GM19099 (cell line): Measurements from ENCODE around the gene NMRK2.

Source experiments
- POLR2A ChIP-seq: IDR thresholded peaks from 3 replicates; pipeline ENCODE4 v1.6.1; 2011; ENCODE audit warnings: low read depth; ENCODE audit not compliant: insufficient read length; ENCODE audit errors: extremely low read depth

NMRK2 gene, protein sequence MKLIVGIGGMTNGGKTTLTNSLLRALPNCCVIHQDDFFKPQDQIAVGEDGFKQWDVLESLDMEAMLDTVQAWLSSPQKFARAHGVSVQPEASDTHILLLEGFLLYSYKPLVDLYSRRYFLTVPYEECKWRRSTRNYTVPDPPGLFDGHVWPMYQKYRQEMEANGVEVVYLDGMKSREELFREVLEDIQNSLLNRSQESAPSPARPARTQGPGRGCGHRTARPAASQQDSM

DNA sequence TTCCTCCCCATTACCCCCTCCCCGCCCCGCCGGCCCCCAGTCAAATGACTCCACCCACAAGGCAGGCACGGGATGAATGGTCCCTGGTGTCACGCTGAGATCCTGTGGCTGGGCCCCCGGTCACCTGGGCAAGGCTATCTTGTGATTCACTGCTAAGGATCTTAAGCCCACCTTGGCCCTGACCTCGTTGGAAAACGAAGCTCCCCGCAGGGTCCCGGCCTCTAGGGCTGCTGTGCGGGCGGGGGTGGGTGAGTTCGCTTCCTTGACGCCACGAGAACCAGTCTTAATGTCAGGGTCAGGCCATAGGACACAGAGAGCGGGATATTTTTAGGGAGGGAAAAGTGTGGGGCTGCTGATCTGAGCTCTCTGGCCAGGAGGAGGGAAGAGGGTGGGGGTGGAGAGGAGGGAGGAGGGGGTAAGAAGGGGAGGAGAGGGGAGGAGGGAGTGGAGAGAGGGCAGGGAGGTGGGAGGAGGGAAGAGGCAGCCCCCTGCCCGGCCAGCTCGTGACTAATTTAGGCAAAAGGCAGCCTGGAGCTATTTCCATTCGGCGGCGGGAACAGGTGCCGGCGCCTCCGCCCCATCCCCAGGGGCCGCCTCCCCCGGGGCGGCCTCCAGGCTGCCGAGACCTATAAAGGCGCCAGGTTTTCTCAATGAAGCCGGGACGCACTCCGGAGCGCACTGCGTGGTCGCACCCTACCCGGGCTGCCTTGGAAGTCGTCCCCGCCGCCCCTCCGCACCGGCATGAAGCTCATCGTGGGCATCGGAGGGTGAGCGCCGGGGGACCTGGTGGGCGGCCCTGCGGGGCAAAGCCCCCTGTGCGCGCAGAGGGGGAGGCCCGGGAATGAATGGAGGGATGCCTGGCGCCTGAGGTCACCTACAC is at the start of gene NMRK2:
NMRK2 (plus strand) TSS at position 139 of the 880 bp plus-strand sequence; CDS start at position 742, 603 bp downstream.
- TF ChIP-seq POLR2A, result no peak

DNA sequence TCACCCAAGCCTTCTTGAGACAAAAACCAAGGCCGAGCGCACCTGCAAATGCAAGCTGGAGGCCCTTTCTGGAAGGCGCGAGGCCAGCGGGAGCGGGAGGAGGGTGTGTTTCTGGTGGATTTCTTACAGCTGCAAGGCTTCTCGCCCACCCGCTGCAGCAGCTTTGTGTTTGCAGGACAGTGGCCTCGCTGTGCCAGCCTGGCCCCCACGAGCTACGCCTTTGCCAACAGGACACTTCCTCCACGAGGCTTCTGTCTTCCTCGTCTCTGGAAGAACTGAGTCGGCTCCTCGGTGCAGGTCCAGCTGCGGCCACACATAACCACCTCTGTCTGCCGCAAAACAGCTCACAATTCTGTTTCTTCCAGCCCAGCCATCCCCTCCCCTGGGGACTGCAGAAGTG is 42.3 kb upstream of the NMRK2 start:
- TF ChIP-seq POLR2A, result no peak

DNA sequence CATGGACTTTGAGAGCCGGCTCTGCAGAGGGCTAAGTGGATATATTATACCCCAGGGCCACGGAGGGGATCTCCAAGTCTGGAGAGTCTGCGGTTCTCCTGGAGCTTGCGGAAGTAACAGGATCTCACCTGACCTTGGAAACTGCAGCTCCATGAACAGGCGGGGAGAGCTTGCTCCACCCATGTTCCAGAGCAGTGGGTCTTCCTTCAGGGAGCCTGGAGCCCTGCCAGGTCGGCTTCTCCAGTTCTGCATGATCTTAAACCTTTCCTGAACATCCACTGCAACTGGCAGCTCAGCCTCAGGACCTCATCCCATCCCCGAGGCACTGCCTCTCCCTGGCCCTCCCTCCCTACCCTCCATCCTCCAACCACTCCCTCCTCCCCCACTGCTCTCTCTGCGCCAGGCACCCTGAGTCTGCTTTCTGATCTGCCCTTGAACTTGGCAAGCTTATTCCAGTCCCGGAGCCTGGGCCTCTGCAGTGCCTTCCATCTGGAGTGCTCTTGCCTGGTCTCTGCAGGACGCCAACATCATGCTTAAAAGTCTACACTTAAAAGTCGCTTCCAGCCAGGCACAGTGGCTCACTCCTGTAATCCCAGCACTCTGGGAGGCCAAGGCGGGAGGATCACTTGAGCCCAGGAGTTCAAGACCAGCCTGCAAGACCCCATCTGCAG is 39.2 kb upstream of the NMRK2 start:
- TF ChIP-seq POLR2A, result no peak

DNA sequence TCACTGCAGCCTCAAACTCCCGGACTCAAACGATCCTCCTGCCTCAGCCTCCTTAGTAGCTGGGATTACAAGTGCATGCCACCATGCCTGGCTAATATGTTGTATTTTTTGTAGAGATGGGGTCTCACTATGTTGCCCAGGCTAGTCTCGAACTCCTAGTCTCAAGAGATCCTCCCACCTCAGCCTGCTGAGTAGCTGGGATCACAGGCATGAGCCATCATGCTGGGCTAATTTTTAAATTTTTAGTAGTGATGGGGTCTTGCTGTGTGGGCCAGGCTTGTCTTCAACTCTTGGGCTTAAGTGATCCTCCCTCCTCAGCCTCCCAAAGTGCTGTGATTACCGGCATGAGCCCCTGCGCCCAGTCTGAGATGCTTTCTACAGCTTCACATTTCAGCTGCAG is 37.1 kb upstream of the NMRK2 start:
- no peak for TF ChIP-seq POLR2A

DNA sequence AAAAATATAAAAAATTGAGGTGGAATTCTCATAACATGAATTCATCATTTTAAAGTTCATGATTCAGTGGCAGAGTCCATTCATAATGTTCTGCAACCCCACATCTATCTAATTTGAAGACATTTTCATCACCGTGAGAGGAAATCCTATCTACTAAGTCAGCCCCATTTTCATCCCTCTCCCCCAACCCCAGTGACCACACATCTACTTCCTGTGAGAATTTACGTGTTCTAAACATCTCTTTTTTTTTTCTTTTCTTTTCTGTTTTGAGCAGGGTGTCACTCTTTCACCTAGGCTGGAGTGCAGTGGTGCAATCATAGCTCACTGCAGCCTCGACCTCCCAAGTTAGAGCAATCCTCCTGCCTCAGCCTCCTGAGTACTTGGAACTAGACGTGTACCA is 34.9 kb upstream of the NMRK2 start:
- no peak for TF ChIP-seq POLR2A

DNA sequence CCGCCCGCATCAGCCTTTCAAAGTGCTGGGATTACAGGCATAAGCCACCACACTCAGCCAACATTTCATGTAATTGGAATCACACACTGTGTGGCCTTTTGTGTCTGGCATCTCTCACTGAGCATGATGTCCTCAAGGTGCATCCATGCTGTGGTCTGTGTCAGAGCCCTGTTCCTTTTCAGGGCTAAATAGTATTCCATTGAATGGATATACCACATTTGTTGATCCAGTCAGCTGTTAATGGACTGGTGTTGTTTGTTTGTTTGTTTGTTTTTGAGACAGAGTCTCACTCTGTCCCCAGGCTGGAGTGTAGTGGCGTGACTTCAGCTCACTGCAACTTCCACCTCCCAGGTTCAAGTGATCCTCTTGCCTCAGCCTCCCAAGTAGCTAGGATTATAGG is 34.4 kb upstream of the NMRK2 start:
- TF ChIP-seq POLR2A, result no peak

DNA sequence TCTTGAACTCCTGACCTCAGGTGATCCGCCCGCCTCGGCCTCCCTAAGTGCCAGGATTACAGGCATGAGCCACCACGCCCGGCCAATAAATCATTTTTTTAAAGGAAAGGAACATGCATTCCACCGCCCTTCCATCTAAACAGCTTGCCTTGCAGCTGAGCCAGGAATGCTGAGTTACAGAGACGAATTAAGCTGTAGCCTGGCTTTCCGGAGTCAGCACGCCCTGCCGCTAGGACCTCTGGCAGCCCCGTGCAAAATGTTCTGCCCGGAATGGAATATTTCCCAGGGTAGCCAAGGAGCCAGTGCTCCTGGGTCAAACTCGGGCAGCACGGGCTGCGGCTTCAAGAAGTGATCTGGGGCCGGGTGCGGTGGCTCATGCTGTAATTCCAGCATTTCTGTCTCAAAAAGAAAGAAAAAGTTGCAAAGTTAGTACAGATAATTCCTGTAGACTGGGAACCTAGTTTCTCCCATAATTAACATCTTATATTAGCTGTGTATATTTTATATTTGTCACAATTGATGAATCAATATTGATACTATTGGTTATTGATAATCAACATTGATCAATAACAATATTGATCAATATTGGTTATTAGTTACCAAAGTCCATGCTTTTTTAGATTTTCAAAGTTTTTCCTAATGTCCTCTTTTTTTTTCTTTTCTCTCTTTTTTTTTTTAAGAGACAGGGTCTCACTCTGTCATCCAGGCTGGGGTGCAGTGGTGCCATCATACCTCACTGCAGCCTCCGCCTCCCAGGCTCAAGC is 33.2 kb upstream of the NMRK2 start:
- no peak for TF ChIP-seq POLR2A

DNA sequence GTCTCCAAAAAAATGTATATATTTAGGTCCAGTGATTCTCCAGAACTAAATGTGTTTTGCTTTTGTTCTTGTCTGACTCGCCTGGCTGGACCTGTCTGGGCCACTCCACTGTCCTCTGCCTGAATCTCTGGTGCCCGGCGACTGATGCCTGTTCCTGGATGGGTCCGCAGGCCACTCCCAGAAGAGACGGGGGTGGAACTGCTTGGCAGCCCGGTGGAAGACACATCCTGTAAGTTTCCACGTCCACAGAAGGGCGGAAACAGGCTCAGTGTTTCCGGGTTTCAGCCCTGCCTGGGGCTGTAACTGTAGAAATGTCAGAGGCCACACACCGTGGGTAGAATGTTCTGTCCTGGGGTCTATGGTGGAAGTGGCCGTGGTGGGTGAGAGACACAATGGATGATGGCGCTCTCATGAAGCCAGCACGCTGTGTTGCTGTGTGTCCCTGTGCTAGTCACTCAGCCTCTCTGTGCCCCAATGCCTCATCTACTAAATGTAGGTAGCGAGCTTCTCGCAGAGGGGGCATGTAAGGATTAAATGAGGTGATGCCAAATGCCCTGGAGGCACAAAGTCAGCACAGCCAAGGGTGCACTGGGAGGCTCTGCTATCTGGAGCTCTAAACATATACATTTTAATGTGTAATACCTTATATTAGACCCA is 30.4 kb upstream of the NMRK2 start:
- no peak for TF ChIP-seq POLR2A

DNA sequence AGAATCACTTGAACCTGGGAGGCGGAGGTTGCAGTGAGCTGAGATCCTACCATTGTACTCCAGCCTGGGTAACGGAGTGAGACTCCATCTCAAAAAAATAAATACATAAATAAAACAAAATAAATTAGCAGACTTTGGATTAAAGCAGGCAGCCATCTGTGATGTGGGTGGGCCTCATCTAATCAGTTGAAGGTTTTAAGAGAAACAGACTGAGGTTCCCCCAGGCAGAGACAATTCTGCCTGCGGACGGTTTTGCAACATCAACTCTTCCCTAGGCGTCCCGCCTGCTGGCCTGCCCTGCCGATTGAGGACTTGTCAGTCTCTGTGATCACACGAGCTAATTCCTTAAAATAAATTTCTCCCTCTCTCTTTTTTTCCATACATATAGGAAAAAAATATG is 28.6 kb upstream of the NMRK2 start:
- no peak for TF ChIP-seq POLR2A

DNA sequence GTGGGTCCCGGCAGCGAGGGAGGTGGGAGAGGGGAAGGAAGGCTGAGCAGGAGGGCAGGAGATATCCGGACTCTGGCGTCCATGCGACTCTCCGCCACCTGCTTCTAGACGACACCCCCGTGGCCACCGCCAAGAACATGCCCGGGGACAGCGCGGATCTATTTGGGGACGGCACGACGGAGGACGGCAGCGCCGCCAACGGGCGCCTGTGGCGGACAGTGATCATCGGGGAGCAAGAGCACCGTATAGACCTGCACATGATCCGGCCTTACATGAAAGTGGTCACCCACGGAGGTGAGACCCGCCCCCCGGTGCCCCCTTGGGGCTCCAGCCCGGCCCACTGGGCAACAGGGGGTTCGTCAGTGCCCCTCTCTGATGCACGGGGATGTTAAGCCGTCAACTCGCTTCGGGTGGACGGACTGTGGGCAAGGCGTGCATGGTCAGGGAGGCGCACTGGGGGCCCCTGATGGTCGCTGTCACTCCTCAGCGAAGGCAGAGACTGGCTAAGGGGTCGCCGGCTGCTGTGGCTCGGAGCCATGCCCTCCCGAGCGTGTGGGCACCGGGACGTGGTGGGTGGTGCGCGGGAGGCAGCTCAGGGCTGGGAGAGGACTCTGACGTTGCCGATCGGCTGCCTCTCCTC is 25.1 kb upstream of the NMRK2 start:
- no peak for TF ChIP-seq POLR2A

DNA sequence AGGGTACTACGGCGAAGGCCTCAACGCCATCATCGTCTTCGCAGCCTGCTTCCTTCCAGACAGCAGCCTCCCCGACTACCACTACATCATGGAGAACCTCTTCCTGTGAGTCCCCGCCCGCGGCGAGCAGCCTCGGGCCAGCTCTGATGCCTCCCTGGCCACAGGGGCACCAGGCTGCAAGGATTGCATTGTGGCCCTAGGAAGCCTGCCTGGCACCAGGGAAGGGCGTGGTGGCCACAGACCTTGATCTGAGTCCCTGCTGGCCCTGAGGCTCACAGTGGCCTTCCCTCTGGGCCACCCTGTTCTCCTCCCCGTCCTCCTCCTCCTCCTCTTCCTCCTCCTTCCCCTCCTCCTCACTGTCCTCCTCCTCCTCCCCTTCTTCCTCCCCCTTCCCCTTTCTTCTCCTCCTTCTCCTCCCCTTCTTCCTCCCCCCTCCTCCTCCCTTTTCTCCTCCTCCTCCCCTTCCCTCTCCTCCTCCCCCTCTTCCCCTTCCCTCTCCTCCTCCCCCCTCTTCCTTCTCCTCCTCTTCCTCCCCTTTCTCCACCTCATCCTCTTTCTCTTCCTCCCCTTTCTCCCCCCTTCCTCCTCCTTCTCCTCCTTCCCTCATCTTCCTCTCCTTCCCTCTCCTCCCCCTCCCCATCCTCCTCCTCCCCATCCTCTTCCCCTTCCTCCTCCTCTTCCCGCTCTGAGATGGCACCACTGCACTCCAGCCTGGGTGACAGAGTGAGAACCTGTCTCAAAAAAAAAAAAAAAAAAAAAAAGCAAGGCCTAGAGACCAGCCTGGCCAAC is 24.4 kb upstream of the NMRK2 start:
- no peak for TF ChIP-seq POLR2A

DNA sequence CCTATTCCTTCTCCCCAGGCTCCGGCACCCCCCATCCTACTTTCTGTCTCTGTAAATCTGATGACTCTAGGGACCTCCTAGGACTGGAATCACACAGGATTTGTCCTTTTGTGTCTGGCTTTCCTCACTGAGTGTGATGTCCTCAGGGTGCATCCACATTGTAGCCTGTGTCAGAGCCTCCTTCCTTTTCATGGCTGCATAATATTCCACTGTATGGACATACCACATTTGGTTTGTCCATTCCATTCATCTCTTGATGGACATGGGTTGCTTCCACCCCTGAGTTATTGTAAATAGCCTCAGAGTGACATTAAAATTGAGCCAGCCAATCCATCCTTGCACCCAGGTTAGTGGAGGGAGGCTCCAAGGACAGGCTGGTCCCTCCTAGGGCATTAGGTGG is 22.8 kb upstream of the NMRK2 start:
- no peak for TF ChIP-seq POLR2A

DNA sequence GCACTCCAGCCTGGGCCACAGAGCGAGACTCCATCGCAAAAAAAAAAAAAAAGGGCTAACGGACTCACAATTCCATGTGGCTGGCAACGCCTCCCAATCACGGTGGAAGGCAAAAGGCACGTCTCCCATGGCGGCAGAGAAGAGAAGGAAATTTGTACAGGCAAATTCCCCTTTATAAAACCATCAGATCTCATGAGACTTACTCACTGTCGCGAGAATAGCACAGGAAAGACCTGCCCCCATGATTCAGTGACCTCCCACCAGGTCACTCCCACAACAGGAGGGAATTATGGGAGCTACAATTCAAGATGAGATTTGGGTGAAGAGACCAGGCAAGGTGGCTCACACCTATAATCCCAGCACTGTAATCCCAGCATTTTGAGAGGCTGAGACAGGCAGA is 18.7 kb upstream of the NMRK2 start:
- no peak for TF ChIP-seq POLR2A

DNA sequence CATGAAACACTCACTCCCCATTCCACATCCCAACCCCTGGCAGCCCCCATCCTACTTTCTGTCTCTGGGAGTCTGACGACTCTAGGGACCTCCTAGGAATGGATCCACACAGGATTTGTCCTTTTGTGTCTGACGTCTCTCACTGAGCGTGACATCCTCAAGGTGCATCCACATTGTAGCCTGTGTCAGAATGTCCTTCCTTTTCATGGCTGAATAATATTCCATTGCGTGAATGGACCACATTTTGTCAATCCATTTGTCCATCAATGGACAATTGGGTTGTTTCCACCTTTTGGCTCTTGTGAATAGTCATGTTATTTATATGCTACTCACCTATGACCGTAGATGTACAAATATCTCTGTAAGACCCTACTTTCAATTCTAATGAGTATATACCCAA is 16.8 kb upstream of the NMRK2 start:
- TF ChIP-seq POLR2A, result no peak

DNA sequence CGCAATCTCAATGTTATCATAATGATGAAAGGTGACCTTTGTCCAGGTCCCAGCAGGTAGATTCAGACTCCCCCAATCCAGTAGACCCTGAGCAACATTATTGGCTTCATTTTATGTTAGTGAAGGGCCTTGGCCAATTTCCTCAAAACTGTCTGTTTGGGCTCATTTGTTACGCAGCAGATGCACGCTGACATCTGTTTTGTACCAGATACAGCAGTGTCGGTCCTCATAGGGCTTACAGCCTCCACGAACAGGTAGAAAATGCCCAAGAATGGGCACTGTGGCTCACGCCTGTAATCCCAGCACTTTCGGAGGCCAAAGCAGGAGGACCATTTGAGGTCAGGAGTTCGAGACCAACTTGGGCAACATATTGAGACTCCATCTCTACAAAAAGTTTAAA is 13.1 kb upstream of the NMRK2 start:
- no peak for TF ChIP-seq POLR2A
